IMR-90 (cell line): Measurements from ENCODE around the gene GPC6. TPM values are rescaled to one million over a fixed set of nuclear protein-coding genes. Genes with fewer than 3 reads are reported as not detected.

ENCODE experiments used
- ATAC-seq: fragments of 200-7000 bp; cut with Tn5 transposase; 2 replicates; pipeline ENCODE4 v1.9.1; 2020; ENCODE audit warnings: low read depth, mild to moderate bottlenecking, moderate library complexity
- BruUV-seq: library from RNA; stranded (reverse); fragments of 400-500 nt; replicated peaks from 2 replicates; lab custom pipeline; 2021; lab: Mats Ljungman, UMichigan
- CTCF ChIA-PET: fragments of 300-600 bp; formaldehyde crosslinking; extraction: SDS; loops from one replicate; lab custom pipeline; 2021; ENCODE audit warnings: antibody characterized with exemption; lab: Yijun Ruan, JAX
- POLR2A ChIA-PET: fragments of 300-600 bp; sonication (Branson Sonifier 250); formaldehyde crosslinking; loops from one replicate; lab custom pipeline; 2022; ENCODE audit warnings: antibody characterized with exemption; ENCODE audit not compliant: unreplicated experiment; lab: Charles Lee
- DNase-seq: peaks from one replicate; pipeline ENCODE4 v3.0.0; 2013
- H2AFZ ChIP-seq: replicated peaks from 2 replicates; pipeline ENCODE3; 2013; ENCODE audit warnings: low read length, mild to moderate bottlenecking; ENCODE audit not compliant: poor library complexity
- H2AK5ac ChIP-seq: 2 replicates; pipeline ENCODE4 v1.6.1; 2013; ENCODE audit warnings: low read depth, low read length, inconsistent platforms
- H2AK9ac ChIP-seq: replicated peaks from 2 replicates; pipeline ENCODE3; 2013; ENCODE audit warnings: mild to moderate bottlenecking, low read depth, low read length, moderate library complexity; ENCODE audit not compliant: poor library complexity
- H2BK120ac ChIP-seq: 2 replicates; pipeline ENCODE4 v1.6.1; 2013; ENCODE audit warnings: low read depth, low read length, inconsistent platforms
- H2BK15ac ChIP-seq: 3 replicates; pipeline ENCODE4 v1.6.1; 2013; ENCODE audit warnings: low read depth, low read length, inconsistent platforms
- H2BK20ac ChIP-seq: 2 replicates; pipeline ENCODE4 v1.6.1; 2013; ENCODE audit warnings: low read depth, mild to moderate bottlenecking, inconsistent platforms, low read length, moderate library complexity
- H2BK5ac ChIP-seq: 2 replicates; pipeline ENCODE4 v1.6.1; 2013; ENCODE audit warnings: mild to moderate bottlenecking, low read depth, low read length, inconsistent platforms; ENCODE audit not compliant: poor library complexity, severe bottlenecking
- H3K14ac ChIP-seq: replicated peaks from 2 replicates; pipeline ENCODE4 v1.6.1; 2013; ENCODE audit warnings: low read depth, low read length, inconsistent platforms
- H3K18ac ChIP-seq: 2 replicates; pipeline ENCODE4 v1.6.1; 2013; ENCODE audit warnings: low read depth, low read length, control low read depth
- H3K23ac ChIP-seq: 2 replicates; pipeline ENCODE4 v1.6.1; 2013; ENCODE audit warnings: low read depth, low read length, inconsistent platforms
- H3K27ac ChIP-seq: 2 replicates; pipeline ENCODE4 v1.5.1; 2013; ENCODE audit warnings: mild to moderate bottlenecking, control low read depth, low read length; ENCODE audit not compliant: insufficient read depth
- H3K27me3 ChIP-seq: 2 replicates; pipeline ENCODE4 v1.6.1; 2013; ENCODE audit warnings: low read length; ENCODE audit not compliant: control insufficient read depth, insufficient read depth
- H3K36me3 ChIP-seq: 2 replicates; pipeline ENCODE4 v1.6.1; 2013; ENCODE audit warnings: low read length, mixed read lengths; ENCODE audit not compliant: control insufficient read depth, insufficient read depth
- H3K4ac ChIP-seq: 2 replicates; pipeline ENCODE4 v1.6.1; 2013; ENCODE audit warnings: low read depth, low read length, inconsistent platforms
- H3K4me1 ChIP-seq: 2 replicates; pipeline ENCODE4 v1.6.1; 2013; ENCODE audit warnings: low read length, mixed read lengths; ENCODE audit not compliant: control insufficient read depth, insufficient read depth
- H3K4me2 ChIP-seq: 2 replicates; pipeline ENCODE4 v1.6.1; 2013; ENCODE audit warnings: low read depth, mild to moderate bottlenecking, control low read depth, low read length, moderate library complexity
- H3K4me3 ChIP-seq: 2 replicates; pipeline ENCODE4 v1.5.1; 2013; ENCODE audit warnings: low read depth, mild to moderate bottlenecking, control low read depth, low read length, moderate library complexity; ENCODE audit not compliant: insufficient read depth
- H3K56ac ChIP-seq: 2 replicates; pipeline ENCODE4 v1.6.1; 2013; ENCODE audit warnings: low read length, inconsistent platforms; ENCODE audit not compliant: insufficient read depth; ENCODE audit errors: extremely low read depth
- H3K79me1 ChIP-seq, 2 experiments: 2 replicates each; pipeline ENCODE4 v1.6.1; 2013; ENCODE audit warnings: low read length in 2 of 2, inconsistent platforms in 1 of 2, low read depth in 1 of 2
- H3K9ac ChIP-seq: 2 replicates; pipeline ENCODE4 v1.6.1; 2013; ENCODE audit warnings: low read depth, low read length, control low read depth
- H3K9me1 ChIP-seq: 2 replicates; pipeline ENCODE4 v1.6.1; 2013; ENCODE audit warnings: low read length, inconsistent platforms; ENCODE audit not compliant: insufficient read depth
- H3K9me3 ChIP-seq: 2 replicates; pipeline ENCODE4 v1.6.1; 2013; ENCODE audit warnings: low read length; ENCODE audit not compliant: control insufficient read depth, insufficient read depth
- H4K20me1 ChIP-seq: 2 replicates; pipeline ENCODE4 v1.6.1; 2013; ENCODE audit warnings: low read length, inconsistent platforms; ENCODE audit not compliant: insufficient read depth
- H4K5ac ChIP-seq: 2 replicates; pipeline ENCODE4 v1.6.1; 2013; ENCODE audit warnings: mild to moderate bottlenecking, low read depth, low read length, control low read depth
- H4K8ac ChIP-seq, 2 experiments: 2 replicates each; pipeline ENCODE4 v1.6.1; 2013; ENCODE audit warnings: low read depth in 2 of 2, low read length in 2 of 2, control low read depth in 1 of 2, inconsistent platforms in 1 of 2
- H4K91ac ChIP-seq: 2 replicates; pipeline ENCODE4 v1.6.1; 2013; ENCODE audit warnings: low read depth, low read length, inconsistent platforms; ENCODE audit not compliant: insufficient read depth
- CHD1 ChIP-seq: IDR thresholded peaks from 2 replicates; pipeline ENCODE4 v1.6.1; 2012; ENCODE audit warnings: low read depth, low read length, improper control_type of control experiment
- FOS ChIP-seq: fragments of 150-350 bp; IDR thresholded peaks from 2 replicates; pipeline ENCODE4 v1.6.1; 2016; ENCODE audit warnings: low read depth, low read length
- MAFK ChIP-seq: IDR thresholded peaks from 2 replicates; pipeline ENCODE4 v1.6.1; 2012; ENCODE audit warnings: low read depth, low read length, improper control_type of control experiment
- MXI1 ChIP-seq: IDR thresholded peaks from 2 replicates; pipeline ENCODE4 v1.6.1; 2012; ENCODE audit warnings: low read depth, mild to moderate bottlenecking, low read length, moderate library complexity, borderline replicate concordance
- POLR2A ChIP-seq: IDR thresholded peaks from 2 replicates; pipeline ENCODE4 v1.6.1; 2012; ENCODE audit warnings: mild to moderate bottlenecking, low read depth, low read length
- RCOR1 ChIP-seq: IDR thresholded peaks from 2 replicates; pipeline ENCODE4 v1.6.1; 2012; ENCODE audit warnings: mild to moderate bottlenecking, low read length, improper control_type of control experiment; ENCODE audit not compliant: insufficient replicate concordance
- whole genome bisulfite sequencing, 2 experiments: methylation state at CpG; one replicate each; pipeline versions ENCODE4 v1.1.5 to v1.1.7; 2013; ENCODE audit warnings: missing lambda C conversion rate in 2 of 2; ENCODE audit not compliant: insufficient read length in 1 of 2; ENCODE audit errors: extremely low coverage in 2 of 2; 5-methylcytosine and 5-hydroxymethylcytosine counted together
- dilution Hi-C: fragments of 300-500 bp; cut with HindIII; formaldehyde crosslinking; loops from one replicate; pipeline ENCODE4 v1.14.3; 2018; ENCODE audit warnings: low sequenced_read_pairs; ENCODE audit not compliant: unreplicated experiment
- in situ Hi-C: fragments of 300-500 bp; cut with MboI; formaldehyde crosslinking; loops from 3 replicates; pipeline ENCODE4 v1.14.3; 2019; ENCODE audit warnings: low sequenced_read_pairs, inconsistent platforms, mixed read lengths
- intact Hi-C: fragments of 100-400 bp; cut with micrococcal nuclease; formaldehyde crosslinking; loops from 2 replicates; pipeline ENCODE4 v1.10.0; 2022
- polyA plus RNA-seq, 3 experiments: library from polyadenylated mRNA; depleted of rRNA; stranded (reverse); fragments of >200 nt; gene quantifications; 2 replicates each; pipeline ENCODE4 v1.2.3, GENCODE V29; 2012; ENCODE audit warnings: low replicate concordance in 1 of 3
- total RNA-seq: library from RNA; depleted of rRNA; stranded (reverse); fragments of >200 nt; gene quantifications from 2 replicates; pipeline ENCODE4 v1.2.3, GENCODE V29; 2012
- TF ChIP-seq, protein P1 (sequence below): fragments of 150-350 bp; IDR thresholded peaks from 2 replicates; pipeline ENCODE4 v1.6.1; 2017; ENCODE audit warnings: mild to moderate bottlenecking, antibody characterized with exemption, low read length, low read depth
- TF ChIP-seq, protein P2 (sequence below): fragments of 150-350 bp; IDR thresholded peaks from 2 replicates; pipeline ENCODE4 v1.6.1; 2016; ENCODE audit warnings: low read depth, mild to moderate bottlenecking, low read length, moderate library complexity, borderline replicate concordance

GPC6 gene
- total and polyA plus RNA-seq, 2 of the 4 experiments (the other 2 are of a cell fraction): 14.9 to 39.4 TPM

DNA sequence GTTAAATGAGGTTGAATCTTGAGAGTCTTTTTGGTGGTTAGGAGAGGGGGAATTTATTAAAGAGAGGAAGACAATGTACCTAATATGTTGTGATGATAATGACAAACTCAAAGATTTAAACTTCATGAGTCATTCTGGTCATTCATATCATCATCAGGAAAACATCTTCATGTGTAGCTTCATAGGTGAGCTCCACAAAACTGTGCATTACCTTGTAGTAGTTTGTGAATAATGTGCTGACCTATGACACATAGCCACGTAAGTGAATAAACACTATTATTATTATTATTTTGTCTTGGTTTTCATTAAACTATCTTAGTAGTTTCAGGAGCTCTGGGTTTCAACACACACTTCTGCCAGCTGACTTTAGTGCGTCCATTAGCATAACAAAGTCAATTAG, 997 bp upstream of the GPC6 start:
- peak overlapping the region; percentile 88; the same call in 1 of the 2 replicates for H2BK120ac ChIP-seq
- no peak overlapping the region for H3K56ac ChIP-seq
- no peak for TF ChIP-seq POLR2A
- TF ChIP-seq MXI1: no peak
- TF ChIP-seq MAFK: no peak
- TF ChIP-seq, protein P1, sequence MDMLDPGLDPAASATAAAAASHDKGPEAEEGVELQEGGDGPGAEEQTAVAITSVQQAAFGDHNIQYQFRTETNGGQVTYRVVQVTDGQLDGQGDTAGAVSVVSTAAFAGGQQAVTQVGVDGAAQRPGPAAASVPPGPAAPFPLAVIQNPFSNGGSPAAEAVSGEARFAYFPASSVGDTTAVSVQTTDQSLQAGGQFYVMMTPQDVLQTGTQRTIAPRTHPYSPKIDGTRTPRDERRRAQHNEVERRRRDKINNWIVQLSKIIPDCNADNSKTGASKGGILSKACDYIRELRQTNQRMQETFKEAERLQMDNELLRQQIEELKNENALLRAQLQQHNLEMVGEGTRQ: no peak
- TF ChIP-seq CHD1: no peak
- TF ChIP-seq, protein P2, sequence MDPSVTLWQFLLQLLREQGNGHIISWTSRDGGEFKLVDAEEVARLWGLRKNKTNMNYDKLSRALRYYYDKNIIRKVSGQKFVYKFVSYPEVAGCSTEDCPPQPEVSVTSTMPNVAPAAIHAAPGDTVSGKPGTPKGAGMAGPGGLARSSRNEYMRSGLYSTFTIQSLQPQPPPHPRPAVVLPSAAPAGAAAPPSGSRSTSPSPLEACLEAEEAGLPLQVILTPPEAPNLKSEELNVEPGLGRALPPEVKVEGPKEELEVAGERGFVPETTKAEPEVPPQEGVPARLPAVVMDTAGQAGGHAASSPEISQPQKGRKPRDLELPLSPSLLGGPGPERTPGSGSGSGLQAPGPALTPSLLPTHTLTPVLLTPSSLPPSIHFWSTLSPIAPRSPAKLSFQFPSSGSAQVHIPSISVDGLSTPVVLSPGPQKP: no peak
- TF ChIP-seq FOS: no peak
- no peak for TF ChIP-seq RCOR1
- intact Hi-C loops (loop anchor here (1.0 to 10.0 kb wide), 11 partner anchors 261 to 1039 kb away; no protein-coding TSS in a partner anchor), in situ Hi-C loops (loop anchor here (10.0 to 25.0 kb wide), 3 partner anchors 511 to 1387 kb away; partner anchors contain the start of gene GPR180), dilution Hi-C loops (no loop called here)
- DNase-seq (no peak), ATAC-seq (no peak)
- no CpG with 5 or more reads among the region's 2 CpGs for WGBS, 2 experiments
- H4K8ac ChIP-seq: peak overlapping the region; percentile 3 to 58; a peak in 1 of 4 replicates
- H3K4me1 ChIP-seq: 0 out of 2 replicates have a peak, but pooled peaks cover 2% of the 10 kb centered on the region
- peak overlapping the region; percentile 83; the same call in 1 of the 2 replicates for H3K23ac ChIP-seq
- H3K9me3 ChIP-seq: no peaks in the 10 kb centered on the region
- H2BK5ac ChIP-seq: no peak overlapping the region
- H3K4ac ChIP-seq: no peak overlapping the region
- peaks cover 0 to 3% of the 10 kb centered on the region in 2 experiments; a peak in 1 of 4 replicates for H3K79me1 ChIP-seq
- no TSS peak for BruUV-seq
- no peak overlapping the region for H2AK5ac ChIP-seq
- H3K14ac ChIP-seq: no peak overlapping the region
- H3K4me2 ChIP-seq: peak overlapping the region; percentile 44
- H3K18ac ChIP-seq: no peak overlapping the region
- CTCF ChIA-PET: interaction anchor here (0.7 to 1.2 kb wide), 2 partner anchors 244 to 509 kb away, joined by 3 read pairs; no protein-coding TSS in a partner anchor
- no peak overlapping the region for H3K9ac ChIP-seq
- H3K36me3 ChIP-seq: no peaks in the 10 kb centered on the region
- H4K5ac ChIP-seq: peak overlapping the region; percentile 66; the same call in 1 of the 2 replicates
- H2AFZ ChIP-seq: no peak overlapping the region
- H3K27ac ChIP-seq: no peak overlapping the region
- H3K9me1 ChIP-seq: no peaks in the 10 kb centered on the region; the same call in 1 of the 2 replicates
- peak overlapping the region; percentile 95; the same call in 1 of the 3 replicates for H2BK15ac ChIP-seq
- H4K20me1 ChIP-seq: no peaks in the 10 kb centered on the region
- H2BK20ac ChIP-seq: 0 out of 2 replicates have a peak overlapping the region, but pooled peaks have one; percentile 53
- POLR2A ChIA-PET: no interaction called here
- no peak overlapping the region for H2AK9ac ChIP-seq
- no peak overlapping the region for H4K91ac ChIP-seq
- H3K4me3 ChIP-seq: no peak overlapping the region
- H3K27me3 ChIP-seq: no peaks in the 10 kb centered on the region
